ENCODE data around the gene EPX.
"Not testable (repeated sequence)": the region's sequence is repeated elsewhere in the genome, so short reads cannot be mapped to it uniquely, and the experiment has no call there.

The EPX gene, protein sequence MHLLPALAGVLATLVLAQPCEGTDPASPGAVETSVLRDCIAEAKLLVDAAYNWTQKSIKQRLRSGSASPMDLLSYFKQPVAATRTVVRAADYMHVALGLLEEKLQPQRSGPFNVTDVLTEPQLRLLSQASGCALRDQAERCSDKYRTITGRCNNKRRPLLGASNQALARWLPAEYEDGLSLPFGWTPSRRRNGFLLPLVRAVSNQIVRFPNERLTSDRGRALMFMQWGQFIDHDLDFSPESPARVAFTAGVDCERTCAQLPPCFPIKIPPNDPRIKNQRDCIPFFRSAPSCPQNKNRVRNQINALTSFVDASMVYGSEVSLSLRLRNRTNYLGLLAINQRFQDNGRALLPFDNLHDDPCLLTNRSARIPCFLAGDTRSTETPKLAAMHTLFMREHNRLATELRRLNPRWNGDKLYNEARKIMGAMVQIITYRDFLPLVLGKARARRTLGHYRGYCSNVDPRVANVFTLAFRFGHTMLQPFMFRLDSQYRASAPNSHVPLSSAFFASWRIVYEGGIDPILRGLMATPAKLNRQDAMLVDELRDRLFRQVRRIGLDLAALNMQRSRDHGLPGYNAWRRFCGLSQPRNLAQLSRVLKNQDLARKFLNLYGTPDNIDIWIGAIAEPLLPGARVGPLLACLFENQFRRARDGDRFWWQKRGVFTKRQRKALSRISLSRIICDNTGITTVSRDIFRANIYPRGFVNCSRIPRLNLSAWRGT
- 0 to 1.8 (median 0) reads per million in 17 experiments for total RNA-seq

DNA sequence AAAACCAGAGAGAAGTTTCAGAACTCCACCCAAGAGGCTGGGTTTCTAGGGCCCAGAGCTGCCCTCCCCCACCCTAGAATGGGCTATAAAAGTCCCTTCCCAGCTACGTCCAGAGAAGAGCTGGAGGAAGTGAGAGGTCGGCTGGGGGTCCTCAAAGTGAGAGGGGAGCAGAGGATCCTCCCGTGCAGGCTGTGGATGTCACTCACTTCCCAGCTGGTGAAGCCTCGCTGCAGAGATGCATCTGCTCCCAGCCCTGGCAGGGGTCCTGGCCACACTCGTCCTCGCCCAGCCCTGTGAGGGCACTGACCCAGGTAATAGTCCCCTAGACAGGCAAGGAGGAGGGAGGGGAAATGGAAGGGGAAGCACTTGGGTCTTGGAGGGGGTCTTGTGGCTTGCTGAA lies at the start of gene EPX:
Gene EPX, plus strand, starts transcription at position 115 of the 400 bp plus-strand sequence. Its CDS starts 121 bp downstream, at position 236.
- DNase-seq: no peak

DNA sequence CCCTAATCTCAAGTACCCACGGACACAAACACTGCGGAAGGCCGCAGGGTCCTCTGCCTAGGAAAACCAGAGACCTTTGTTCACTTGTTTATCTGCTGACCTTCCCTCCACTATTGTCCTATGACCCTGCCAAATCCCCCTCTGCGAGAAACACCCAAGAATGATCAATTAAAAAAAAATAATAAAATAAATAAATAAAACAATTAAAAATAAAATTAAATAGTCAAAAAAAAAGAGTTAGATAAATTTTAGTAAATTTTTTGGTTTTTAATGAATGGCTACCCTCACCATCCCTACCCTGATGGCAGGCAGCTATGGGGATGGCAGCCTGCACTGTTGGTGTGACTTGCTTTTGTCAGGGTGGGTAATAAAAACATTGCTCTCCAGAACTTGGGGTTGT lies 49.2 kb upstream of the EPX start:
- DNase-seq: not testable (repeated sequence)

DNA sequence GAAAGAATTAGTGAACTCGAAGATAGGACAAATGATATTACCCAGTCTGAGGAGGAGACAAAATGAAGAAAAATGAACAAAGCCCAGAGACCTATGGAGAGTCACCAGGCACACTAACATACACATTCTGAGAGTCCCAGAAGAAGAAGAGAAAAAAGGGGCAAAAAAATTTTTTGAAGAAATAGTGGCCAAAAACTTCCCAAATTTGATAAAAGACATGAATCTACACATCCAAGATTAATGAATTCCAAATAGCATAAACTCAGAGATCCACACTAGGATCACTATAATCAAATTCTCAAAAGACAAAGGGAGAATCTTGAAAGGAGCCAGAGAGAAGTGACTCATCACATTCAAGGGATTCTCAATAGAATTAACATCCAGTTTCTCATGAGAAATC lies 47.7 kb upstream of the EPX start:
- DNase-seq: no peak

DNA sequence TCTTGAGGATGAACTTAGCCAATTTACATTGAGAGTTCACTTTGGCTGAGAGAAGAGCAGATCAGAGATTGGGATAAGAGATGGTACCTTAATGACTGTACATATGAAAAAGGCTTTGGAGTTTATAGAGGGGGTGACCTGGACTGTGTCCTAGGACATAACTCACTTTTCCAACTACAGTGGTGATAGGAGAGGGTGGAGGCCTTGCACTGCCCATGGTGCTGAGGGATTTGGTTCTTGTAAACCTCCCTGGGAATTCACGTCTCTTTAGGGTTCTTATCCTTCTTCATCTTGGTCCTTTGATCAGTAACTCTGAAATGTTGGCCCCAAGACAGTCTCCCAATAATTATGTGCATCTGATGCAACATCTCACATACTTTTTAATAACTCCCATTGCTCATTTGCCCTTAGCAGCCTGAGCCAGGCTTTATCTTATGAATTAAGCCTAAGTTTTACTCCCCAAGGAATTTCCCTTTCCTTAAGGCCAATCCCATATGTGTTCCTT lies 44.5 kb upstream of the EPX start, which contains the start of gene OR4D1:
Gene OR4D1, plus strand, starts transcription at position 455 of the 505 bp plus-strand sequence. CDS start 6,770 bp downstream, outside the sequence.
- no peak for DNase-seq

DNA sequence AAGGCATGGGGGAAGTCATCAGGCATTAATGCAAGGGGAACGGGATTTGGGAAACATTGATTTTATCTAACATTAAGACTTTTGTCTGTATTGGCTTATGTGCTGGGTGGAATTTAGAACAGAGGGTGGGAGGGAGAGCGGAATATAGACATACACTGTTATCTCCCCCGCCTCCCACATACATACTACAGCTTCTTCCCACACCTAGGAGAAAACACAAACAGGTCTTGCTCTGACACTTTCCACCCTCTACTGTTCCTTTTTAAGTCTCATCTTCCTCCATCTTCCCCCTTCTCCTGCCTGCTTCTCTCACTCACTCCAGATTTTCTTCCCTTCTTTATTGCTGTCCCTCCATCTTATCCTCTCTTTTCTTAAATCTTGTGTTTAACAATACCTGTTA lies 43.9 kb upstream of the EPX start:
- DNase-seq: no peak

DNA sequence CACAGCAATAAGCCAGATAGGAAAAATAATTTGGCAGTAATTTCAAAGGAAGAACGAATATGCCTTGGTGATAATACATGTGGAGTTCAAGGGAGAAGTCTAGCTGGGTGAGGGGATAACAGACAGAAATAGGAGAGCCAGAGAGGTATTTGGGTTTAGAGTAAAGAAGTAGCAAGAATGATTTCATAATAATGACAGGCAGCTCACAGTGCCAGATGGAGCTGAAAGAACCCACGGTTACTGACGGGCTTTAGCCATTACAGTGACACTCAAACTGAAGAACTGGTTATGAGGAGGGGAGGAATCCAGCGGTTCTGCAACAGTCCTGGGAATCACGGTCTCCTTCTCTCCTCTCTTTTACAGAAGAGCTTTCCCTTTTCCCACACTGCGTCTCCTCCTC lies 42.1 kb upstream of the EPX start:
- DNase-seq: no peak

DNA sequence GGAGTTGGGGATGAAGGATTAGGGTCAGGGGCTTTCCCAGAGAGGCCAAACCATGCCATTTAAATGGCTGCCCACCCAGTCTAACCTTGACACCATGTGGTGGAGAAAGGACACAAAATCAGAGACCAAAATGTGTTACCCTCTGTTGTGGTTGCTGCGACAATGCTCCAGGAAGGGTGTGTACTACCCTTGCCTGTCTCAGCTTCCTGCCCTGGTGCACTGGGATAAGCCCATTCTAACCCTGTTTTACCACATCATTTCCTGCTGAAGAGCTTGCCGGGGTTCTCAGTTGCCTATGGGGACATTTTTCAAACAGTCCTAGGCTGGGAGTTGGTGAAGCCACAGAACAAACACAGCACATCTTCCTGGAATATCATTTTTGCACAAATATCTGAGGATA lies 39.5 kb upstream of the EPX start:
- peak in 1 of 4 experiments; percentile 15 for DNase-seq

DNA sequence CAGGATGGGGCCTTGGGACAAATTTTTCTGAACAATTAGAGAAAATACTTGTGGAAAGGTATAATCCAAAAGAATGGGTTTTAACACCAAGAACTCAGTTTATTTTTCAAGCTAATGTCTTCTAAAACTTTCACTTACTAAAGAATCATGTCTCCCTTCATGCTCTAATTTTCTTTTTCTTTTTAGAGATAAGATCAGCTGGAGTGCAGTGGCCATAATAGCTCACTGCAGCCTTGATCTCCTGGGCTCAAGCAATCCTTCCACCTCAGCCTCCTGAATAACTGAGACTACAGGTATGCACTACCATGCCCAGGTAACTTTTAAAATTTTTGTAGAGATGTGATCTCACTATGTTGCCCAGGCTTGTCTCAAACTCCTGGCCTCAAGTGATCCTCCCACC lies 38.9 kb upstream of the EPX start:
- no peak for DNase-seq

DNA sequence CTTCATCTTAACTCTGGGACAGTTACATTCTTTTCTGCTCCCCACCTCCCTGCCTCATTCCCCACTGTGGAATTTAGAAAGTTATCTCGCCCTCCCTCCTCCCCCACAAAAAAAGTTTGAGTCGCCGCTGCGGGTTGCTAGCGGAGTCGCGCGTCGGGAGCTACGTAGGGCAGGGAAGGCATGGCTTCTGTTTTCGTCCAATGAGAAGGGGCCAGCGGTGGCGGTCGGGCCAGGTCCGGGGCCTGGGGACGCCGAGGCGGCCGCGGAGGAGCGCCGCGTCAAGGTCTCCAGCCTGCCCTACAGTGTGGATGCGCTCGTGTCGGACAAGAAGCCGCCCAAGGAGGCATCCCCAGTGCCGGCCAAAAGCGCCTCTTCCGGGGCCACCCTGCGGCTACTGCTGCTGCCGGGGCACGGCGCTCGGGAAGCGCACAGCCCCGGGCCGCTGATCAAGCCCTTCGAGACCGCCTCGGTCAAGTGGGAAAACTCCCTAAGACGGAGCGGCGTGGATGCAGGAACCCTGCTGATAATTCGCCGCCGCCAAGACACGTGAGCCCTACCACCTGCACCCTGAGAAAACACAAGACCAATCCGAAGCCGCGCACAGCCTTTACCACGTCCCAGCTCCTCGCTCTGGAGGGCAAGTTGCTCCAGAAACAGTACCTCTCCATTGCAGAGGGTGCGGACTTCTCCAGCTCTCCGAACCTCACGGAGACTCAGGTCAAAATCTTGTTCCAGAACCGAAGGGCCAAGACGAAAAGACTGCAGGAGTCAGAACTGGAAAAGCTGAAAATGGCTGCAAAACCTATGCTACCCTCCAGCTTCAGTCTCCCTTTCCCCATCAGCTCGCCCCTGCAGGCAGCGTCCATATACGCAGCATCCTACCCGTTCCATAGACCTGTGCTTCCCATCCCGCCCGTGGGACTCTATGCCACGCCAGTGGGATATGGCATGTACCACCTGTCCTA lies 35.4 kb upstream of the EPX start:
- DNase-seq: peak; percentile 25 to 60 (median 36)

DNA sequence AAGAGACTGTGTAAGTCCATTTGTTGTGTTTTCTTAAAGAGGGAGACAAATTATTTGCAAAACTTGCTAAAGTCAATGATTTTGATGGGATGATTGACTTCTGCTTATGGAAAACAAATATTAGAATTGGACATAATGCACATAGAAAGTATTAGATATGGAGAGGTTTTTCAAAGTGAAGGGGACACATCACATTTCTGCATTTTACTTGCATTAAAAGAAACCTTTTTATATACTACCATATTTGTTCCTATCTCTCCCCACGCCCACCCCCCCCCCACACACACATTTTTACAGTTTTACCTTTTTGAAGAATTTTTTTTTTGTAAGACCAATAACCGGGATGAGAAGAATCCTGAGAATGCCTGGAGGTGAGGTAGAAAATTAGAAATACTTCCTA lies 34.3 kb upstream of the EPX start:
- DNase-seq: no peak

DNA sequence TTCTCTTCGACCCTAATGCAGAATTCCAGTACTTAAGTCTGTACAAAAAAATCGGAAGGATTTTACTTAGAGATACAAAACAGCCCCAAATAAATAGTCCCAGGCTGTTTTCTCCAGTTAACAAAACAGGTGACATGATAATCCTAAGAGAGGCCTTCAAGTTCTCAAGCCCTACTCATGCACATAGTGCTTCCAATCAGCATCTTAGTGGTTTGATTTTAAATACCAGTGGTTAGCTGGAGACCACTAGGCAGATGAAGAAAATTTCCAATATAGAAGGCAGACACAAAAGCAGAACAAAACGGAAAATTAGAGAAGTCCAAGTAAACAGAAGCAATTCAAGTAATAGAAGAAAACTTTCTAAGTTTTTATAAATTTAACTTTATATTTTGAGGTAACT lies 31.0 kb upstream of the EPX start:
- peak in 1 of 4 experiments; percentile 5 for DNase-seq

DNA sequence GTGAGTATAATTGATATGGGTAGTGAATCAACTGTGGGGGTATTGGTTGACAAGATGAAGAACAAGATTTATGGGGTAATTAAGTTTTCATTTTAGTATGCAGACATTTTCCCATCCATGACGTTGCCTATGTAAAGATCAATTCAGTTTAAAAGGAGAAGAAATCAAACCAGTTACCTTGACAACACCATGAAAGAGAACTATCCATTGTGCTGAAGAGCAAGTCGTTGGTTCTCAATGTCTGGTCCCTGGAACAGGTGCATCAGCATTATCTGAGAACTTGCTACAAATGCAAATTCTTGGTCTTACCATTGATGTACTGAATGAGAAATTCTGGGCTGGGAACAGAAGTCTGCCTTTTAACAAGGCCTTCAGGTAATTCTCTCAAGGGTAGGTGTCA lies 26.5 kb upstream of the EPX start:
- DNase-seq: no peak

DNA sequence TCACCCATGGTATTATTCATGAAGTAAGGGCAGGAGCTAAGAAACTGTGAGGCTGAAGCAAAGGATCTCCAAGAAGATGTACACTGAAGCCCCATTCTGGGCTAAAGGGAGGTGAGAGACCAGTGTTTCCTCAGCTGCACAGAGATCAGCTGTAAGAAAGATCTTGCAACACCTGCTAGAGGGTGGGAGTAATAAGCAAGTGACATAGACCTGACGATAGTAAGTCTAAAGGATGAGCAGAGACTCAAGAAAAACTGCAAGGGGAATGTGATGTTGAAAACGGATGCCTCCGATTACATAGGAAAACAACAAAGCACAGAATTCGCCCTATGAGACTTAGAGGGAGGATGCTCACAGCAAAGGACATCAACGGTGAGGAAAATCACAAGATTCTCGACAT lies 25.8 kb upstream of the EPX start, which contains the start of gene OR4D2:
Gene OR4D2, plus strand, starts transcription at position 301 of the 400 bp plus-strand sequence. CDS start 2,674 bp downstream, outside the sequence.
- no peak for DNase-seq

DNA sequence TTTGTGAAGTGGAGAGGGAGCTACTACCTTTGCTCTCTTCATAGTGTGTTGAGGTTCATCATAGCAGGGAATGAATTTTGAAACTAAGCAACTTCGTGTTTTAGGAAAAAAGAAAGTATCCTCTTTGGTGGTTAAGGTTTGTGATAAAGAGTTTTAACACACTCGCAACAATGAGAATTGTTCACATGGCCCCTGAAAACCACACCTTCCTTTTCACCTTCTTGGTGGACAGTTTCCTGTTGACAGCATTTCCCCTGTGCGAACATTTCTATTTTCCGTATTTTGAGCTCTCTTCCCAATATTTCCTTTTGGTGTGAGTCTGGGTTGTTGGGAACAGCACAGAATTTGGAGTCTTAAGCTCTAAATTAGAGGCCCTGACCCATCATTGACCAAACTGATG lies 21.9 kb upstream of the EPX start:
- no peak for DNase-seq

DNA sequence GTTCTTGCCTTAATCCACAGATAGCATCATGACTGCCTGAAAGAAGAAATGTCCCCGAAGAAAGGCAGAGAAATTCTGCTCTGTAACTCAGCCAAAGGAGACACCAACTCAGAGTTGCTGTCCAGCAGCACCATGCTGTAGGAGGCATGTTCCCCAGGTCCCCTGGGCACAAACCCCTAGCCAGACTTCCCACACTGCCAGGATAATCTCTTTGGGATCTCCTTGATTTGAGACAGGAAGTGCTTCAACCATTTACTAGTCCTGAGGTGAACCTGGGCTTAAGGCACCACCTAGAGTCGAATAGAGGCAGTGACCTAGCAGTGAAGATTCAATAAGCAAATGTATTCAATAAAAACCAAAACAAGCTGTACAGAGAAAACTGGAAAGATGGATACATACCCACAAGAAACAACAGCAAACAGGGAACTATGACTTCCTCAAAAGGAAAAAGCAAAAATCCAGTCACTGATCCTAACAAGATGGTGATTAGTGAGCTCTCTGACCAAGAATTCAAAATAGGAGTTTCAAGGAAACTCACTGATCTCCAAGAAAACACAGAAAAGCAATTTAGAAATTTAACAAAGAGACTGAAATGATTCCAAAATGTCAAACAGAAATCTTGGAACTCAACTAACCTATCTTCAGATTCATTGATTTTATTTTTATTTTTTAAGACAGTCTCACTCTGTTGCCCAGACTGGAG lies 20.0 kb upstream of the EPX start:
- DNase-seq: peak in 2 of 4 experiments; percentile 10 to 13

DNA sequence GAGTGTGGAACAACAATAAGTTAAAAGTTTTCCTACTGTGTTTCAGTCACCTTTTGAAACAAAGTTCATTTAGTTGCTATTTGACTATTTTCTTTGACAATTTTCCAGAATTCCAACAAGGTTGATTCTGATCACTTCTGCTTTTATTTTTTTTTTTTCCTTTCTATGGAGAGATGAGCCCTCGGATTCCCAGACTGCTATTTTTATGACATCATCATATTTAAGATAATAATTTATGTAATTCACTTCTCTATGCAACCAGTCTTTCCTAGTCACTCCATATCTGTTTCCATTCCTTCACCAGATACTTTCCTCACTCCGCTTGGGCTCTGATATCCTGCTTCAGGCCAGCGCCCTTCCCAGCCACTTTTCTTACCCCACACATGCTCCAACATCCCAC lies 17.7 kb upstream of the EPX start:
- no peak for DNase-seq

DNA sequence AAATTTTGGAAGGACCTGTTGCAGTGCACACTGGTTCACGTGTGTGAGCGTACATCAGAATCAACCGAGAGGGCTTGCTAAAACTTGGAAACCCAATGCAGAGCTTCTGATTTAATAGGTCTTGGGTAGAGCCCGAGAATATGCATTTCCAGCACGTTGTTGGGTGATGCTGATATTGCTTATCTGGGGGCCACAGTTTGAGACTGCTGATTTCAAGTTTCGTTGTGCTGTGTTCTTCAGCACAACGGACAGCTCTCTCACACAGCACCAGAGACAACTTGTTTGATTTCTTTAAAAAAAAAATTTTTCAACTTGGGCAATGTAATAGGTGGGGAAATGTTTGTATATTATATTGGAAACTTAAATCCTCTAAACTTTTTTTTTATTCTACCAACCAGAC lies 16.3 kb upstream of the EPX start:
- DNase-seq: peak in 1 of 4 experiments; percentile 20

DNA sequence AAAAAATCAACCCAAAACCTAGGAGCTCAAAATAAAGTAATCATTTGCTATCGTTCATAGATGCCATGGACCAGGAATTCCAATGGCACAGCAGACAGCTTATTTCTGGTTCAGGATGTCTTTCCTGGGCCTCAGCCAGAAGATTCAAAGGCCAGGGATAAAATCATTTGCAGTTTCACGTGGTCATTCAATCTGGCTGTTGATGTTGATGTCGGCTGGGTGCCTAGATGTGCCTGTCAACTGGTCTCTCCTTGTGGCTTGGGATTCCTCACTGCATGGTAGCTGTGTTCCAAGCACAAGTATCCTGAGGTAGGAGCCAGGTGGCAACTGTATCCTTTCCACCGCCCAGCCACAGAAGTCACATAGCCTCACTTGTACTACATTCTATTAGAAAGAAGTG lies 10.7 kb upstream of the EPX start:
- DNase-seq: no peak

DNA sequence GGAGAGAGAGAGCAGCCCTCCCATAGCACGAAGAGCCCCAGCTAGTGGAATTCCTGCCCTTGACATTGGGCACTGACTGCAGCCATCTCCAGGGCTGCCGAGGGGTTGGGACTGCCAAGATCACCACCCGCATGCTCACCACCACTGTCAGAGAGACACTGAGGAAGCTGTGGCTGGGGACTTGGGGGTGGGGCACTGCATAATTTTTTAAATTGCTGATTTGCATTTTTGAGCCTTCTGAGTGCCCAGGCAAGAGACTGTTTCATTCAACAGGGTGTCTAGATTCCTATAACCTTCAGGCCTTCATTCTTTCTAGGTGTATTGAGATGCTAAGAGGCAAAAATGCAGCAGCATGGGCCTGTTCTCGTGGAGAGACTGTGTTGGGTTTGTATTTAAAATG lies 9.0 kb upstream of the EPX start:
- no peak for DNase-seq

DNA sequence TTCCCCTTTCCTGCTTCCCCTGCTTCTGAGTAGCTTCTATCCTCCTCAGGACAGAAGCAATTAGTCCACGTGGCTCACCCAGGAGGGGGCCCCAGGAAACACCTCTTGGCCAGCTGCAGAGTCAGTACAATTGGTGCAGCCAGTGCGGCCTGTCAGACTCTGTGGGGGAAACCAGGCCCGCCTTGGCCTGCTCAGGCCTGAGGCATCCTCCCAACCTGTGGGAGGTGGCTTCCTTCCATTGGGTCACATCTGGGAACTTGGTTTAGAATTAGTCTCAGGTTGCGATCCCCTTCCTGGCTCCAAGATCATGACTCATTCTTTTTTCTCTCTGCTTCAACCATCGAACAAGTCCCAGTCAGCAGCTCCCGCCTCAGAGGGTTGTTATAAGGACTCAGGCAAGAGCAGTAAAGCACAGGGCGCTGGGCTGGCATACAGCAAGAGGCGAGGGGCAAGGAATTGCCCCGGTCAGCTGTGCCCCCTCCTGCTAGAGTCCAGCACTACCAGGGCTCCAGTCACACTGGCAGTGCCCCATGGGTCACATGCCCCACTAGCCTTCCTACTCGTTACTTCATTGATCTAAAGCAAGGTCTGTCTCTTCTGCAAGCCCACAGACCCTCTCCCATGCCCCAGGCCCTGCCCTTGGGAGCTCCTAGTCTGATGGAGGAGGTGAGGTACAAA lies 8.1 kb upstream of the EPX start:
- DNase-seq: peak in 1 of 4 experiments; percentile 6
